ENCODE measurements around the gene RBM17. TPM values are rescaled to one million over a fixed set of nuclear protein-coding genes. Genes with fewer than 3 reads are reported as not detected.

RBM17 gene
- total RNA-seq, 4 donors from 2014 or later = 42.3 to 134 (median 87.6) TPM

- no peak for TF ChIP-seq CTCF (IDR thresholded peaks at IDR 0.05; ENCODE audit: low read depth)
These were observed 51.5 kb downstream of the RBM17 start for GRCh38 chr10:6140141-6140841.

GRCh38 chr10:6140965-6141295 lies 52.1 kb downstream of the RBM17 start:
- no peak for TF ChIP-seq CTCF (IDR thresholded peaks at IDR 0.05; ENCODE audit: low read depth)

- TF ChIP-seq CTCF (IDR thresholded peaks at IDR 0.05; ENCODE audit: low read depth) = no peak
These were observed 52.7 kb downstream of the RBM17 start for GRCh38 chr10:6141296-6142151.

GRCh38 chr10:6142644-6143043 lies 53.8 kb downstream of the RBM17 start:
- no peak for TF ChIP-seq CTCF (IDR thresholded peaks at IDR 0.05; ENCODE audit: low read depth)

- no peak for TF ChIP-seq CTCF (IDR thresholded peaks at IDR 0.05; ENCODE audit: low read depth)
These were observed 54.3 kb downstream of the RBM17 start for GRCh38 chr10:6143181-6143580.

- no peak for TF ChIP-seq CTCF (IDR thresholded peaks at IDR 0.05; ENCODE audit: low read depth)
These were observed 55.8 kb downstream of the RBM17 start for GRCh38 chr10:6144406-6145165.

Data from subcutaneous adipose tissue (tissue), 4 donors.